PC-3 (cell line): ENCODE data around the gene TBX18. TPM values are rescaled to one million over a fixed set of nuclear protein-coding genes. Genes with fewer than 3 reads are reported as not detected.

Experiments used
- ATAC-seq: fragments of 200-7000 bp; cut with Tn5 transposase; 2 replicates; pipeline ENCODE4 v1.9.1; 2020; ENCODE audit warnings: mild to moderate bottlenecking, moderate library complexity
- BruUV-seq: library from RNA; stranded (reverse); fragments of 400-500 nt; replicated peaks from 2 replicates; lab custom pipeline; 2021; lab: Mats Ljungman, UMichigan
- CTCF ChIA-PET: fragments of 300-600 bp; sonication (Branson Sonifier 250); formaldehyde crosslinking; loops from one replicate; lab custom pipeline; 2022; ENCODE audit warnings: antibody characterized with exemption; lab: Charles Lee
- POLR2A ChIA-PET: fragments of 300-600 bp; sonication (Branson Sonifier 250); formaldehyde crosslinking; loops from one replicate; lab custom pipeline; 2022; ENCODE audit warnings: antibody characterized with exemption; ENCODE audit not compliant: unreplicated experiment; lab: Charles Lee
- DNase-seq: peaks from one replicate; pipeline ENCODE4 v3.0.0-alpha.2; 2015
- H2AFZ ChIP-seq: fragments of 300-600 bp; sonication (generic); 2 replicates; pipeline ENCODE4 v1.6.0; 2016; ENCODE audit warnings: antibody characterized with exemption, low read length
- H3F3A ChIP-seq: fragments of 300-600 bp; sonication (generic); one replicate; pipeline ENCODE4 v1.6.0; 2017; ENCODE audit warnings: antibody characterized with exemption, low read length, control low read depth, mild to moderate bottlenecking; ENCODE audit not compliant: unreplicated experiment
- H3K27ac ChIP-seq: fragments of 300-600 bp; sonication (generic); 2 replicates; pipeline ENCODE4 v1.5.1; 2016; ENCODE audit warnings: mild to moderate bottlenecking, low read length
- H3K27me3 ChIP-seq: fragments of 300-600 bp; sonication (generic); 2 replicates; pipeline ENCODE4 v1.6.1; 2016; ENCODE audit warnings: low read length, mixed read lengths
- H3K36me3 ChIP-seq: fragments of 300-600 bp; sonication (generic); 2 replicates; pipeline ENCODE4 v1.6.1; 2016; ENCODE audit warnings: low read depth, mixed run types, low read length, mixed read lengths
- H3K4me1 ChIP-seq: fragments of 300-600 bp; sonication (generic); 2 replicates; pipeline ENCODE4 v1.5.1; 2016; ENCODE audit warnings: low read length; ENCODE audit not compliant: insufficient read depth
- H3K4me2 ChIP-seq: fragments of 300-600 bp; sonication (generic); 2 replicates; pipeline ENCODE4 v1.6.0; 2016; ENCODE audit warnings: low read length
- H3K4me3 ChIP-seq: fragments of 300-600 bp; sonication (generic); 2 replicates; pipeline ENCODE4 v1.5.1; 2016; ENCODE audit warnings: mild to moderate bottlenecking, low read length, mixed read lengths
- H3K79me2 ChIP-seq: fragments of 300-600 bp; sonication (generic); 2 replicates; pipeline ENCODE4 v1.6.1; 2017; ENCODE audit warnings: low read length, mixed read lengths
- H3K9ac ChIP-seq: fragments of 300-600 bp; sonication (generic); 2 replicates; pipeline ENCODE4 v1.6.0; 2016; ENCODE audit warnings: mild to moderate bottlenecking, low read length
- H3K9me2 ChIP-seq: fragments of 300-600 bp; sonication (generic); replicated peaks from 2 replicates; pipeline ENCODE4 v1.6.1; 2016; ENCODE audit warnings: mixed run types, low read length, mixed read lengths
- H3K9me3 ChIP-seq: fragments of 300-600 bp; sonication (generic); 2 replicates; pipeline ENCODE4 v1.6.1; 2016; ENCODE audit warnings: low read length, mixed read lengths
- H4K20me1 ChIP-seq: fragments of 300-600 bp; sonication (generic); 2 replicates; pipeline ENCODE4 v1.6.1; 2016; ENCODE audit warnings: low read length, mixed read lengths
- CTCF ChIP-seq: fragments of 300-600 bp; sonication (generic); conservative IDR thresholded peaks from 2 replicates; pipeline ENCODE4 v1.5.1; 2017; ENCODE audit warnings: antibody characterized with exemption, low read depth, mild to moderate bottlenecking, low read length
- EZH2 ChIP-seq: fragments of 300-600 bp; sonication (generic); IDR thresholded peaks from one replicate; pipeline ENCODE4 v1.6.1; 2017; ENCODE audit warnings: antibody characterized with exemption, mild to moderate bottlenecking, low read length; ENCODE audit not compliant: unreplicated experiment
- EZH2phosphoT487 ChIP-seq: fragments of 300-600 bp; sonication (generic); IDR thresholded peaks from 2 replicates; pipeline ENCODE4 v1.6.1; 2018; ENCODE audit warnings: mild to moderate bottlenecking, antibody characterized with exemption, low read length, borderline replicate concordance
- intact Hi-C: fragments of 100-400 bp; cut with micrococcal nuclease; formaldehyde crosslinking; loops from 2 replicates; pipeline ENCODE4 v1.9.0; 2023
- total RNA-seq: library from RNA; depleted of rRNA; stranded (reverse); fragments of >200 nt; gene quantifications from 2 replicates; pipeline ENCODE4 v1.2.3, GENCODE V29; 2014

The TBX18 gene
- total RNA-seq, 1 experiment from 2014 or later = not detected

- H3K9me3 ChIP-seq = no peaks in the 10 kb centered on the region
- no peaks in the 10 kb centered on the region for H3K9me2 ChIP-seq
- H3K4me2 ChIP-seq = no peak overlapping the region
- TF ChIP-seq CTCF = no peak
- TF ChIP-seq EZH2phosphoT487 = no peak
- no peak for TF ChIP-seq EZH2
- H3K79me2 ChIP-seq = no peaks in the 10 kb centered on the region
- no peak overlapping the region for H3K27ac ChIP-seq
- ChIA-PET POLR2A (no interaction called here), CTCF (no interaction called here)
- H3F3A ChIP-seq = no peaks in the 10 kb centered on the region
- H3K4me3 ChIP-seq = no peak overlapping the region
- DNase-seq (no peak), ATAC-seq (no peak)
- H3K4me1 ChIP-seq = no peaks in the 10 kb centered on the region
- intact Hi-C loops = no loop called here
- no peak overlapping the region for H2AFZ ChIP-seq
- no peaks in the 10 kb centered on the region for H3K36me3 ChIP-seq
- H3K27me3 ChIP-seq = peaks cover 85% of the 10 kb centered on the region
- no TSS peak for BruUV-seq
- H4K20me1 ChIP-seq = no peaks in the 10 kb centered on the region
- H3K9ac ChIP-seq = no peak overlapping the region
Measured at GRCh38 chr6:84739866-84740208, 24.6 kb downstream of the TBX18 start.

- Histone ChIP-seq H3K9me2 (no peaks in the 10 kb centered on the region), H3K4me2 (no peak overlapping the region), H2AFZ (no peak overlapping the region), H3K9ac (no peak overlapping the region), H3K79me2 (no peaks in the 10 kb centered on the region), H3K36me3 (no peaks in the 10 kb centered on the region), H3K4me3 (no peak overlapping the region), H3K9me3 (no peaks in the 10 kb centered on the region), H4K20me1 (no peaks in the 10 kb centered on the region), H3K27ac (no peak overlapping the region), H3K4me1 (no peaks in the 10 kb centered on the region), H3F3A (no peaks in the 10 kb centered on the region), H3K27me3 (peaks cover 79% of the 10 kb centered on the region)
- TF ChIP-seq EZH2phosphoT487 (no peak), CTCF (no peak), EZH2 (no peak)
- BruUV-seq = no TSS peak
- ChIA-PET POLR2A (no interaction called here), CTCF (no interaction called here)
- DNase-seq (peak; percentile 20), ATAC-seq (peak; percentile 49)
- intact Hi-C loops = no loop called here
Measured at GRCh38 chr6:84738996-84739865, 25.2 kb downstream of the TBX18 start.

- Histone ChIP-seq H3K27ac (no peak overlapping the region), H3K27me3 (peaks cover 40% of the 10 kb centered on the region), H3K36me3 (no peaks in the 10 kb centered on the region), H4K20me1 (no peaks in the 10 kb centered on the region), H3K79me2 (no peaks in the 10 kb centered on the region), H3K4me3 (no peak overlapping the region), H3F3A (no peaks in the 10 kb centered on the region), H3K9ac (no peak overlapping the region), H3K4me2 (no peak overlapping the region), H3K4me1 (no peaks in the 10 kb centered on the region), H3K9me3 (no peaks in the 10 kb centered on the region), H3K9me2 (no peaks in the 10 kb centered on the region), H2AFZ (no peak overlapping the region)
- CTCF ChIA-PET = no interaction called here
- intact Hi-C loops = no loop called here
- no TSS peak for BruUV-seq
- ATAC-seq (no peak), DNase-seq (no peak)
- POLR2A ChIA-PET = no interaction called here
- TF ChIP-seq CTCF (no peak), EZH2 (no peak)
Measured at GRCh38 chr6:84733889-84734288, 30.5 kb downstream of the TBX18 start.
